Epithelial cell of esophagus (primary cell): ENCODE results near the gene FNDC3B.

Source experiments
- DNase-seq: peaks from one replicate; pipeline ENCODE4 v3.0.0; 2010; ENCODE audit warnings: low read depth
- H3K4me3 ChIP-seq: 2 replicates; pipeline ENCODE4 v1.5.1; 2011; ENCODE audit warnings: mild to moderate bottlenecking, low read length, control low read depth
- TF ChIP-seq, protein P1 (sequence below): IDR thresholded peaks from 2 replicates; pipeline ENCODE4 v1.5.1; 2011; ENCODE audit warnings: low read depth, mild to moderate bottlenecking, low read length, control low read depth, inconsistent platforms; ENCODE audit not compliant: insufficient read depth; ENCODE audit errors: missing control alignments

Gene FNDC3B

DNA sequence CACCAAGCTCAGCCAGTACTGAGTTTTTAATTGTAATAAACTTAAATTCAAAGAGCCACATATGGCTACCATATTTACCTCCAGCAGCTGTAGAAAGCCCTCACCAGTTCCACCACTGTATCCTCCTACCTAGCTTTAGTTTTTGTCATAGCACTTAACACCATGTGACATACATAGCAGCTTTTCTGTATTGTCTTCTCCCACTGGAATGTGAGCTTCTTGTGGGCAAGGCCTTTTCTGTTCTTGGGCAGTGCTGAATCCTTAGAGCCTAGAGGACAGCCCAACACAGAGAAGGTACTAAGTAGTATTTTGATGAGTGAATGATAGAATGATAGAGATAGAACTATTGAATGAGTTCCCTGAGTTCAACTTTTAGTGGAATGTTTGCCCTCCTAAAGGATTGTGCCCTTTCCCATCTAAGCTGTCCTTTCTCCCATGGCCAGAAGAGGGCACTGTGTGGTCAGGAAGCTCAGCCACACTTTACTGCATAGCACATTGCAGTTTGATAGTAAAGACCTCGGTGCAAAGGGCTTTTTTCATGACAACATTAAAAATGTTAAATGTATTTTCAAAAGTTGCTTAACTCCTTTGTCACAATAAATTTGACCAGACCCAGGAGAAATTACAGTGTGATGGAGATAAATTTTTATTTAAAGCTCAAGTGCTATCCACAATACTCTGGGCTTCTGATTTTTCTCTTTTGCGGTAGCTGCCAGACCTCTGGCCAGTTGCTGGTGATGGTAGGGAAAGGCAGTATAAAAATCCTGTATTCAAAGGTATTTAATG lies 293.1 kb downstream of the FNDC3B start:
- DNase-seq, result peak; percentile 63
- TF ChIP-seq, protein P1, sequence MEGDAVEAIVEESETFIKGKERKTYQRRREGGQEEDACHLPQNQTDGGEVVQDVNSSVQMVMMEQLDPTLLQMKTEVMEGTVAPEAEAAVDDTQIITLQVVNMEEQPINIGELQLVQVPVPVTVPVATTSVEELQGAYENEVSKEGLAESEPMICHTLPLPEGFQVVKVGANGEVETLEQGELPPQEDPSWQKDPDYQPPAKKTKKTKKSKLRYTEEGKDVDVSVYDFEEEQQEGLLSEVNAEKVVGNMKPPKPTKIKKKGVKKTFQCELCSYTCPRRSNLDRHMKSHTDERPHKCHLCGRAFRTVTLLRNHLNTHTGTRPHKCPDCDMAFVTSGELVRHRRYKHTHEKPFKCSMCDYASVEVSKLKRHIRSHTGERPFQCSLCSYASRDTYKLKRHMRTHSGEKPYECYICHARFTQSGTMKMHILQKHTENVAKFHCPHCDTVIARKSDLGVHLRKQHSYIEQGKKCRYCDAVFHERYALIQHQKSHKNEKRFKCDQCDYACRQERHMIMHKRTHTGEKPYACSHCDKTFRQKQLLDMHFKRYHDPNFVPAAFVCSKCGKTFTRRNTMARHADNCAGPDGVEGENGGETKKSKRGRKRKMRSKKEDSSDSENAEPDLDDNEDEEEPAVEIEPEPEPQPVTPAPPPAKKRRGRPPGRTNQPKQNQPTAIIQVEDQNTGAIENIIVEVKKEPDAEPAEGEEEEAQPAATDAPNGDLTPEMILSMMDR, result peak; percentile 99

DNA sequence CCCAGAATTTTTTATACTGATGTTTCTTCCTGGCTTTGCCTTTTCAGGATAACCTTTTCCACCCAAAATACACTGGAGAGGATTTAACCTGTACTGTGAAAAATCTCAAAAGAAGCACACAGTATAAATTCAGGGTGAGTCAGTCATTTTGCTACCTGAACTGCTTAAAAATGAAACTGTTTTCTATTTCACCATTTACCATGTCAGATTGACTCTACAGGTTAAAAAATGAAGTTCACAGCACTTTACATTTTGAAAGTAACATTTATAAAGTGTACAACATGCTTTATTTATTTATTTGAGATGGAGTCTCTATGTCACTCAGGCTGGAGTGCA lies 293.6 kb downstream of the FNDC3B start:
- TF ChIP-seq, protein P1, result no peak
- no peak overlapping the region for H3K4me3 ChIP-seq
- DNase-seq, result no peak

More for the DNA sequence above, 293.1 kb downstream of the FNDC3B start:
- no peak overlapping the region for H3K4me3 ChIP-seq

DNA sequence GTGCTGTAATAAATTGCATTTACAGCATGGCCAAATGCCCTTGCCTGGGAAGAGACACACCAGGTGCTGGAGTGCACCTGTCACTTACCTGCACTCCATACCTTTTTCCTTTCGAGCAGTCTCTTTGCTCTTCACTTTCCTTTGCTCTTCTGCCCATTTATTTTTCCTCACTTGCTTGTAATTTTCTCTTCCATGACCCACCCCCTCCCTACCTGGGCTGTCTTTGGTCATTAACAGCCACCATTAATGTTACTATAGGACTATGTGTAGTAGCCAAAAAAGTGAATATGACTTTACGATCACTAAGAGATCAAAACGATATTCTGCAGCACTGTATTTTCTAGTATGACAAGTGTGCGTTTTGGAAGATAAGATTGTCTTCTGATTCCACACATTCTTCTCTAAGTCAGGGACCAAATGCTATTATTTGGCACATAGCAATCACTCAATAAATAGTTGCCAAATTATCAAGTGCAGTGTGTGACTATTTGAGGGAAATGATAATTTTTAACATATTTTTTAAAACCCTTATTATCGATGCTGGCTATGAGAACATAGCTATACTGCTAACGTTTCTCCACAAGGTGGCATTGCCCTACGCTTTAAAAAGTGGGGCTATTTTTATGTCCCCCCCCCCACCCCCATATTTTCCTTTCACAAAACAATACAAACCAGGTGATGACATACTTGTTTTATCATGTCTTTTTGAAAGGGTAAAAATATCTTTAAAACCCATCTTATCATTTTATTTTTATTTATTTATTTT lies 294.5 kb downstream of the FNDC3B start:
- TF ChIP-seq, protein P1, result peak; percentile 17
- DNase-seq, result no peak
- no peak overlapping the region for H3K4me3 ChIP-seq

DNA sequence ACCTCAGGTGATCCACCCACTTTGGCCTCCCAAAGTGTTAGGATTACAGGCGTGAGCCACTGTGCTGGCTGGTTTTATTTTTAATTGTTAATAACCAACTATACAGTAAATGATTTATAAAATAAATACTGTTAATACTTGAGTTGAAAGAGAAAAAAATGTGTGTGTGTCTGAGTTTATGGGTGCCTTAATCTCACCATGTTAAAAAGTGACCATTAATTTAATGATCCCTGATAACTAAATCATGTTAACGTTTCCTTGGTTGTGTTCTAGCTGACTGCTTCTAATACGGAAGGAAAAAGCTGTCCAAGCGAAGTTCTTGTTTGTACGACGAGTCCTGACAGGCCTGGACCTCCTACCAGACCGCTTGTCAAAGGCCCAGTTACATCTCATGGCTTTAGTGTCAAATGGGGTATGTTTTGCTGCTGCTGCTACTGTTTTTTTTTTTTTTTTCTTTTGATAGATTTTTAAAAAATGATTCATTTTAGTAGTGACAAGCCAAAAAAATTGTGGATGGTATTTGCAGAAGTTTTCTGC lies 295.4 kb downstream of the FNDC3B start:
- no peak overlapping the region for H3K4me3 ChIP-seq
- DNase-seq, result peak; percentile 82
- TF ChIP-seq, protein P1, result no peak

DNA sequence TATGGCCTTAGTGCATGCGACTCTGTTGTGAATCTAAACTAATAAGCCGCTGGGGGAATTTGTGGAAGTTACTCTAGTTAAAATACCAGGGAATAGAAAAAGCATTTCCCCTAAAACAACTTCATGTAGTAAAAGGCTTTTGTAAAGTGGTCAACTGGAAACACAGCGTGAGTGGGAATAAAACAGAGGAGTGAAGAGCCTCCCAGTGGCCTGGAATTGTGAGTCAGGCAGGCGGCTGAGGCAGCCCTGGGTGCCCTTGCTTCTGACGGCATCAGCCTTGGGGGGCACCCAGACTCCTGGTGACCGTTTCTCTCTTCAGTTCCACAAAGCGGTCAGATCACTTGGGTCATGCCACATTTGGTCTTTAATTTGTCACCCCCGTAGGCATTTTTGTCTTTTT lies 300.5 kb downstream of the FNDC3B start:
- no peak for DNase-seq
- no peak overlapping the region for H3K4me3 ChIP-seq
- TF ChIP-seq, protein P1, result no peak

DNA sequence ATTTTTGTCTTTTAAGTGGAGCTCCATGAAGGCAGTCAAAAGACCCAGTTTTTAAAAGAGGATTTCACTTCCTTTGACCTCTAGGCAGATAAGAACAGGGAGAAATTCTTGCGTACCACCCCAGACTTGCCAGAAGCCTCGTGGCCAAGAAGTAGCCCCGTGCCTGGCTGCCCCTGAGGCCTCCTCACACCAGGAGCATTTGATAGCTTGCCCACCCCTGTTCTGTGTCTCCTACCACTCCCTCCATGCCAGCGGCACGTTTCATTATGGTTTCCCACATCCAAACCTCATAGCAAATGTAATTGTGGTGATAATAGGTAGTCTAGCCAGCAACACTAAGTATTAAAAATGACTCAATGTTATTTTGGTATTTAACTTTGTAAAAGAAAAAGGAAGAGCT lies 301.2 kb downstream of the FNDC3B start:
- no peak overlapping the region for H3K4me3 ChIP-seq
- DNase-seq, result no peak
- TF ChIP-seq, protein P1, result no peak
